ENCODE data around the gene SPESP1.

The SPESP1 gene

GRCh38 chr15:68930268-68931022 is at the start of gene SPESP1:
Gene SPESP1 (plus strand): TSS chr15:68930525. CDS start chr15:68930654, 129 bp downstream.
- peak; percentile 44 for DNase-seq (ENCODE audit: low read depth)

DNA sequence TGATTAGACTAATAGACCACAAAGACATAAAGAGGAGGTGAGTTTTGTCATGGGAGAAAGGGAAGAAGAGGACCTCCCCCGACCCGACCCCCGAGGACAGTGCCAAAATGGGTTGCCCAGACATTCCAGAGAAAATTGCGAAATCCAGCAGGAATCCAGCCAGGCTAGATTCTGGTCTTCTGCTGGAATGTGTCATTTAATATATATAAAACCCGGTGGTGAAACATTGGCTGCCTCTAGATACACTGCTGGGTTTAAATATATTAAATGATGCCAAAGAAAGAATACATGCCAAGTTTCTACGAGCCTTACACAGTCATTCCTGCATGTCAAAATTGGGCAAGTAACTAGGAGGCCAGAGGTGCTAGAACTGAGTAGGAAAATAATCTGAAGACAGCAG is 45.3 kb upstream of the SPESP1 start:
- DNase-seq (ENCODE audit: low read depth) = no peak

DNA sequence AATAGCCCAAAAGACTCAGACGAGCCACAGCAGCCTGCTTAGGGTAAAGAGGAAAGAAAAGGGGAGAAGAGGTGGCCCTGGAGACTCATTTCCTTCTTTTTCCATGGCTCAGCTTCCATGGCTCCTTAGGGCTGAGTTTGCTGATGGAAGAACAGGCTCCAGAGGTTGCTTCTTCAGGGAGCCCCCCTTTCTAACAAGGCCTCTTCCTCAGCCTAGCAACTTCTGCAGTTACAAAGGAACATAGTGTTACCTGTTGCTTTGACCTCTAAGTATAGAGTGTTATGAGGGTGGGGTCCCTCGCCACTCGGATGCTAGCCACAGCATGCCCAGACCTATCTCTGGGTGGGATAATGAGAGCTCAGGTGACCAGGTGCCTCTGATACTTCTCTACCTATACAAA is 43.2 kb upstream of the SPESP1 start:
- no peak for DNase-seq (ENCODE audit: low read depth)

GRCh38 chr15:68887819-68888218 is 42.5 kb upstream of the SPESP1 start:
- no peak for DNase-seq (ENCODE audit: low read depth)

GRCh38 chr15:68888419-68888818 is 41.9 kb upstream of the SPESP1 start:
- no peak for DNase-seq (ENCODE audit: low read depth)

- DNase-seq (ENCODE audit: low read depth) = no peak
Observed at GRCh38 chr15:68894208-68894607, 36.1 kb upstream of the SPESP1 start.

- DNase-seq (ENCODE audit: low read depth) = no peak
Observed at GRCh38 chr15:68896178-68896577, 34.1 kb upstream of the SPESP1 start.

DNA sequence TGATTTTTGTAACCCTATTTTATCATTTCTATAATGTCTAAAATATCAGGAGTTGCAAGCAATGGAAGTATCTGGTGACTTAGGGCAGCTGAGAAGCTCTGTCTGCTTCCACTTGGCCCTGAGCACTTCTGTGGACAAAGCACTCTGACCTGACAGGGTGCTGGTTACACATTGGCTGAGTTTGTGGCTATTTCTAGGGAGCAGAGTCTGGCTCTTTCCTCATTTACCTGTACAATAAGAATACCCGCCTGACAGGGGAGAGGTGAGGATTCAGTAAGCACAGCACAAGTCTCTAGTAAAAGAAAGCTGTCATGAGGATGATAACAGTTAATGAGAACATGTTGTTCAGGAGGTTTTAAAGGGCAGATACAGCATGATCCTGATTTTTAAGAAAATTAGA is 33.3 kb upstream of the SPESP1 start:
- DNase-seq (ENCODE audit: low read depth) = no peak

DNA sequence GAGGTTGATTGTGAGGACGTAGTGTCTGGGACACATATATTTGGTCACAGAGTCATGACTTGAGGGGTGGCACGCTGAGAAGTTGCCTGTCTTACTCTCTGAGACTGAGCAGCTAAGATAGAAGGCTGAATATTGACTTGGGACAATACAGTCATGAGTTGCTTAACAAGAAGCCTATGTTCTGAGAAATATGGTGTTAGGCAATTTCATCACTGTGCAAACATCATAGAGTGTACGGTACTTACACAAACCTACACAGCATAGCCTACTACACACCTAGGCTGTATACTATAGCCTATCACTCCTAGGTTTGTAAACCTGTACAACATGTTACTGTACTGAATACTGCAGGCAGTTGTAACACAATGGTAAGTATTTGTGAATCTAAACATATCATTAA is 30.3 kb upstream of the SPESP1 start:
- DNase-seq (ENCODE audit: low read depth) = no peak

GRCh38 chr15:68907396-68907923 is 22.9 kb upstream of the SPESP1 start:
- DNase-seq (ENCODE audit: low read depth) = no peak

DNA sequence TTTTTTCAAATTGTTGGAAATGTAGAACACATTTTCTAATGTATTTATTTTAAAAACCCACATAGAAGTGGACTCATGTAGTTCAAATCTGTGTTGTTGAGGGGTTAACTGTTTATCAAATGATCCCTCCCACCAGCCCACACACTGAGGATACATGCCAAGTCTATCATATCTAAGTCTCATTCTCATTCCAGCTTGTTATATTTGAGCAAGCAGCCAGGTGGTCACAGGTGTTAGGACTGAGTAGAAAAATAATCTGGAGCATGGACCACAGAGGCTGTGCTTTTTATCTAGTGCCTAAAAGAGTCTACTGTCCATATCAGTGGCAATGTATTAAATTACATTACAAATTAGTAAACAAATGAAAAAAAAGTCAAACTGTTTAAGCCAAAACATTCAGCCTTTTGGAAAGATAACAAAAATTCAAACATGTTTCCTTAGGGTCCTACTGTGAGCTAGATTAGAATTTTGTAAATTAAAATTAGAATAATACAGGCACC is 20.7 kb upstream of the SPESP1 start:
- no peak for DNase-seq (ENCODE audit: low read depth)

DNA sequence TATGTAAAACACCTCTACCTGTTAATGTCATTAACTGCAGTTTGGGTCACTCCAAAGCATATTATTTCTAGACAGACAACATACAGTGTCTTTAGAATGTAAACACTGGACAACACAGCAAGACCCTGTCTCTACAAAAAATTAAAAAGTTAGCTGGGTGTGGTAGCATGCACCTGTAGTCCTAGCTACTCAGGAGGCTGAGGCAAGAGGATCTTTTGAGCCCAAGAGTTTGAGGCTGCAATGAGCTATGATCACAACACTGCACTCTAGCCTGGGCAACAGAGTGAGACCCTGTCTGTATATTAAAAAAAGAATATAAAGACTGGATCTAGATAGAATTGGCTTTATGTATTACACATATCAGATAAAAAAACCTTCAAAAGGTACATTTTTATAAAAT is 20.0 kb upstream of the SPESP1 start:
- DNase-seq (ENCODE audit: low read depth) = no peak

DNA sequence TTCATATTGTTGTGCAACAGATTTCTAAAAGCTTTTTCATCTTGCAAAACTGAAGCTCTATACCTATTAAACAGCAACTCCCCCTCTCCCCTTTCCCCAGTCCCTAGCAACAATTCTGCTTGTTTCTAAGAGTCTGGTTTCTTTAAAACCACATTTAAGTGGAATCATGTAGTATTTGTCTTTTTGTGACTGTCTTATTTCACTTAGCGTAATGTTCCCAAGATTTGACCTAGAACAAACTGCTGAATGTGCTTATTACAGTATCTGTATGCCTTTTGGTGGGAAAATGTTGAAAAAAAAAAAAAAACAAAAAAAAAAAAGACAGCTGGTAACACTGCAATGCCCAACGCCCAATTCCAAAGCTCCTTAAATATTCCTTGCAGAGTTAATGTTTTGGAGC is 19.5 kb upstream of the SPESP1 start:
- no peak for DNase-seq (ENCODE audit: low read depth)

DNA sequence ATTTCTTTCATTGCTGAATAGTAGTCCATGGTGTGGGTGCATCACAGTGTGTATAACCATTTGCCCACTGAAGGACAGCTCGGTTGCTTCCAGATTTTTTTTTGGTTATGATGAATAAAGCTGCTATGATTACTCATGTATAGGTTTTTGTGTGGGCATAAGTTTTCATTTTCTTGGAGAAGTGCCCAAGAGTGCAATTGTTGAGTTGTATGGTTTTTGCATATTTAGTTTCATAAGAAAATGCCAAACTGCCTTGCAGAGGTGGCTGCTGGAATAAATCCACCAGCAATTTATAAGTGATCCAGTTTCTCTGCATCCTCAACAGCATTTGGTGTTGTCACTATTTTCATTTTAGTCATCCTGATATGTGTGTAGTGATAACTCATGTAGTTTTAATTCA is 8.4 kb upstream of the SPESP1 start:
- DNase-seq (ENCODE audit: low read depth) = no peak

DNA sequence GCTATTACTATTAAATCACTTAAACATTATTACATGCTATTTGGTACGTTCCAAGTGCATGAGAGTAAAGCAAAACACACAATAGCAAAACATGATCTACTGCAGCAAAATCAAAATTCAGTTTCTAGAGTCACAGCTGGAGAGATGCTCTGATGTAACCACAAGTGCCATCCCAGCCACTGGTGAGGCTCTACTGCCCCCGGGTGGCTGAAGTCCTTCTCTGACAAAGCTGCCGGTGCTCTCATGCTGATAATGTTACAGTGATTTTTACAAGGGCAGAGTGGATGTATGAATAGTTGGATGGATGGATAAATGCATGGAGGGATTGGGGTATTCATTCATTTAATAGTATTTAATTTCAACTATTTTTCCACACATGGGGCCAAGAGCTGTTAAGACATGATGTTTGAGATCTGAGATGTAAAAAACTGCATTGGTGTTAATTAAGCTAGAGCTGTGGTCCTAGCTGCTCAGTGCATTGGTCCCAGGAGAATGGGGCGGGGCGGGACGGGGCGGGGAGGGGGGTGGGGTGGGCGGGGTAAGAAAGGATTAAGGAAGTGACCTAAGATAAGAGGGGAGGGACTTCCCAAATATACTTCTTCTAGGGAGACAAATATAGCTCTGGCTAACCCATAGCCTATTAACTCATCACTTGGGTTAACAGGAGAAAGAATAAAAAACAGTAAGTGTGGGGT is 5.3 kb upstream of the SPESP1 start:
- DNase-seq (ENCODE audit: low read depth) = peak; percentile 37

GRCh38 chr15:68933001-68933400 is 2.7 kb downstream of the SPESP1 start:
- DNase-seq (ENCODE audit: low read depth) = no peak

GRCh38 chr15:68934341-68934740 is 4.0 kb downstream of the SPESP1 start:
- DNase-seq (ENCODE audit: low read depth) = no peak

DNA sequence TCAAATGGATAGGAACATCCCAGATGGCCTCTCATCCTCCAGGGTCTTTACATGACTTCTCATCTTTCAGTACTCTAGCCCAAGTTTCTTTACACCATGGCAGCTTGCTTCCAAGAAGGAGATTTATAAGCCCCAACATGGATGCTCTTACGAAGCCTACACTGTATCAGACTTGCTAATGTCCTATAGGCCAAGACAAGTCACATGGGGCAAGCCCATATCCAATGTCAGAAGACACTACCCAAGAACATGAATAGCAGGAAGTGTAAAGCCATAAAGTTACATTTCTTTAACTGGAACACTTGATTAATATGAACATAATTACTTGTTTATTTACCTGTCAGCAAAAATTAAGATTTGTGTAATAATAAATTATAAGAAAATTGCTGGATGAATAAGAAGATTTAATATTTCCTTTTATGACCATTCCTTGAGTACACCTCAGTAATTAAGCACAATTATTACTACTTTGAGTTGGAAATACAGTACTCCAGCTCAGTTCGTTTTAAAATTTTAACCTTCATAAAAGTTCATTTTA is 5.1 kb downstream of the SPESP1 start:
- no peak for DNase-seq (ENCODE audit: low read depth)

DNA sequence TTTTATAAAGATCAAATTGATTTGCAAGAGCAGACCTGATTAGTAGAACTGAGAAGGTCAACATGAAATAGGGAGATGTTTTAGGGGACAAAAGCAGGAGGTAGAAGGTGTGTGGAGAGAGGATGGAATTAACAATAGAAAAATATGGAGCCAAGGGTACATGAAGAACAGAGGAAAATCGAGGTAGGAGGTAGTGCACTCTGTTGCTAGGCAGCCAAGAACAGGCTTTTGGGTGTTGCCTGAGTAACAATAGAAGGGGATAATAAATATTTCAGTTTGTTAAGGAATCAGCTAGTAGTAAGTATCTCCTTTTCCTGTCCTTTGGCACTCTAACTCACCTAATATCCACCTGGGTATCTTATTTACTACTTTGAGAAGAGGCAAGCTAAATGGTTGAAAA is 9.2 kb downstream of the SPESP1 start:
- no peak for DNase-seq (ENCODE audit: low read depth)

DNA sequence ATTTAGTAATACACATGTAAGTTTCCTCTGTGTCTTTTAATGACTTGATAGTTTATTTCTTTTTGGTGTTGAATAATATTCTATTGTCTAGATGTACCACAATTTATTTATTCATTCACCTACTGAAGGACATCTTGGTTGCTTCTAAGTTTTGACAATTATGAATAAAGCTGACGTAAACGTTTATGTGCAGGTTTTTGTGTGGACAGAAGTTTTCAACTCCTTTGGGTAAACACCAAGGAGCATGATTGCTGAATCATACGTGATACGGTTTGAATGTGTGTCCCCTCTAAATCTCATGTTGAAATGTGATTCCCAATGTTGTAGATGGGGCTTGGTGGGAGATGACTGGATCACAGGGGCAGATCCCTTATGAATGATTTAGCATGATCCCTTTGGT is 21.5 kb downstream of the SPESP1 start:
- no peak for DNase-seq (ENCODE audit: low read depth)

DNA sequence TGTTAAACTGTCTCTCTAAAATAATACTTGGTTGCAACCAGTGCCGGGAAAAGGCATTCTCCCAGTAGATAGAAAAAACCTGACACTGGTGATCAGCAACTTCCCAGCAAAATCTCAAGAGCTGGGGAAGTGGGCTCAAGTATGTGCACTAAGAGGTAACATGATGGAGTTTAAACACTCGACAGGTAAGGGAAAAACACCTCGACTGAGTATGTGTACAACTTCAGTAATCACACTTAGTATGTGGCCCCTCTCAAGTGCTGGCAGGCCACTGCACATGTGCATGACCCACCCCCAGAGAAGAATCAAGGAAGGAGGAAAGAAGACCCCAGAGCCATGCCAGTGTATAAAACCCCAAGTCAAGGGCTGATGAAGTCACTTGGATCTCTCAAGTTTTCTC is 27.4 kb downstream of the SPESP1 start:
- no peak for DNase-seq (ENCODE audit: low read depth)

- no peak for DNase-seq (ENCODE audit: low read depth)
Observed at GRCh38 chr15:68958597-68958996, 28.3 kb downstream of the SPESP1 start.

- DNase-seq (ENCODE audit: low read depth) = no peak
Observed at GRCh38 chr15:68962465-68962864, 32.1 kb downstream of the SPESP1 start.

All from activated T-cell treated with anti-CD3 and anti-CD28 coated beads for 1 hour (primary cell).